Stimulated activated CD4-positive, alpha-beta T cell treated with anti-CD3 and anti-CD28 coated beads, Interleukin-4, amount 100 ng/mL, for 4 hours (primary cell): Measurements from ENCODE around the gene GRIFIN.
A peak's percentile ranks its signal among the peaks of the same experiment; 100 is the strongest.
"Not testable (repeated sequence)": the region's sequence is repeated elsewhere in the genome, so short reads cannot be mapped to it uniquely, and the experiment has no call there.

Experiments
- DNase-seq, 2 experiments: peaks; one replicate each; pipeline ENCODE4 v3.0.0-alpha.2; 2020

Gene GRIFIN

GRCh38 chr7:2477447-2478398, 1.5 kb upstream of the GRIFIN start:
- peak; percentile 27 to 49 for DNase-seq

DNA sequence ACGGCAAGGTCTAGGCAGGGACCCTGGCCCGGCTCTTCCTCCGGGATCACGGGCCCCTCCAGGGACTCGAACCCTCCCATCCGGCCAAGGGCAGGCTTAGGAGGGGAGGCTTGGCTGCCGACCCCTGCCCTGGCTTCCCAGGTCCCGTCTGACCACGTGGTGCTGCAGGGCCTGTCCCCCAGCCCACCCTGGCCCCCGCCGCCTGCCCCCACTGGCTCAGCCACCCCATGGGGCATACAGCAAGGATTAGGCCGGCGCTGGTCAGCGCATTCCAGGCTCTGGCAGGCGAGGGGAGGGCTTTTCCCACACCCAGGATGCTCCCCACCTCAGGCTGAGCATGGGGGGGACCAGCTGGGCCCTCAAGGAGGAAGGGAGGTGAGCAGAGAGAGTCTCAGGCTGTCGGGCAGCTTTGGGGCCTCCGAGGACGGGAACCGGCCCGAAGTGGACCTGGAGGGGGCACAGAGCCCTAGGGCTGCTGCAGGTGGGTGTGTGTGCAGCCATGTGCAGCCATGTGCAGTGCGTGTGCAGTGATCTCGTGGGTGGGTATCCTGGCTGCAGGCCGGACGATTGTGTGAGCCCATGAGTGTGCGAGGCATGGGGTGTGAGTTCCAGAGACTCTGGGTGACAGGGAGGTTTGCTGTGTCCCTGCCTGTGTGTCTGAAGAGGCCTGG, 713 bp upstream of the GRIFIN start:
- DNase-seq, result no peak

GRCh38 chr7:2475678-2476015, 551 bp downstream of the GRIFIN start:
- no peak for DNase-seq

- DNase-seq, result no peak
Measured at GRCh38 chr7:2474813-2475677, 1.2 kb downstream of the GRIFIN start.

GRCh38 chr7:2474224-2474623, 2.0 kb downstream of the GRIFIN start:
- DNase-seq, result no peak

DNA sequence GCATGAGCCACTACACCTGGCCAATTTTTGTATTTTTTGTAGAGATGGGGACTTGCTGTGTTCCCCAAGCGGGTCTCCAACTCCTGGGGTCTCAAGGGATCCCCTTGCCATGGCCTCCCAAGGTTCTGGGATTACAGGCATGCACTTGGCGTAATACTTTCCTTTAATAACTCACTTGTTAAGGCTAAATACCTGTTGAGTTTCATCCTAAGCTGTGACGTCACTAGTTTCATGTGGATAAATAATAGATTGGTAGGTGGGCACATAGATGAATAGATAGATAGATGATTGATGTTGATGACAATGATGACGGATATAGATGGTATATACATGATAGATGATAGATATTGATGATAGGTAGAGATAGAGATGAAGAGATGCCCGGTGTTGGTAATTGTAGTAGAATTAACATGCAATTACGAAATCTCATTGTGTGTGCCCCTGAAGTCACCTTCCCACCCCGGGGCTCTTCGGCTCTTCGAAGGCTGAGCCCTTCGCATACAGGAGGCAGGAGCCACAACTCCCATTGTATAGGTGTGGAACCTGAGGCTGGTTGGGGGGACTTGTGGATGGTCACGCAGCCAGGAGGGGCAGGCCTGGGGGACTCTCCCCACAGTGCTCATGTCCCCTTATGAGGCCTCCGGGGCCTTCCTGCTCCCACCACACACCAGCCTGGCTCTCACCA, 2.6 kb downstream of the GRIFIN start:
- no peak for DNase-seq

GRCh38 chr7:2472739-2473138, 3.5 kb downstream of the GRIFIN start:
- no peak for DNase-seq

DNA sequence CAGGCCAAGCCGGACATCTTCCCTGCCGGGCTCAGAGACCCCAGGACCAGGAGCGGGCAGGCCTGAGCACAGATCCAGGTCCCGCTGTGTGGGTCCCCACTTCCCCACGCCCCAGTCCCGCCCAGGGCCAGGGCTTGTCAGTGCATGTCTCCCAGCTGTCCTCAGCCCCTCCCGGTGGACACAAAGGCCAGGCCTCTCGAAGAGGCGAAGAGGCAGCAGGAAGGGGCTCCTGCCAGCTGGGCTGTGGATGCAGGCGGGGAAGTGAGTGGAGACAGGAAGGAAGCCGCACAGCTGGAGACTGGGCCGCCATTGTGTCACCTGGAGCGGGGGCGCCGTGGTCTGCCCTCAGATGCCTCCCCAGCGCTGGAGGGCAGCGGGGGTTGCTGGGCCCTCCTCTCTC, 4.8 kb downstream of the GRIFIN start:
- DNase-seq, result no peak

- DNase-seq, result no peak
Measured at GRCh38 chr7:2471022-2471329, 5.2 kb downstream of the GRIFIN start.

- no peak for DNase-seq
Measured at GRCh38 chr7:2470204-2471021, 5.8 kb downstream of the GRIFIN start.

GRCh38 chr7:2469460-2470203, 6.6 kb downstream of the GRIFIN start:
- not testable (repeated sequence) for DNase-seq

DNA sequence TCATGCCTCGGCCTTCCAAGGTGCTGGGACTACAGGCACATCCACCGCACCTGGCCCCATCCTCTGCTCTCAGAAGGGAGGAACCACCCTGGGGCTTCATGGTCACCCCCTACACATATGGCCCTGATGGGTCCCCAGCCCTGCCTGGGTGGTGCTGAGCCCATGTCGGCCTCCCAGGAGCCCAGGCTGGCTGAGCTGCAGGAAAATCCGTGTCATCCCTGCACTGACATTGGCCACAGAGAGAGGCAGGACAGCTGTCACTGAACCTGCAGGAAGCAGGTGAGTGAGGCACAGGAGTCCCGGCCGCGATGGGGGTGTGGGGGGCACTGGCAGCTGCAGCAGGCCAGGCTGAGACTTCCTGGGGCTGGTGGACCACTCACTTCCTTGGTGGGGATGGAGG, 8.0 kb downstream of the GRIFIN start:
- DNase-seq, result no peak

DNA sequence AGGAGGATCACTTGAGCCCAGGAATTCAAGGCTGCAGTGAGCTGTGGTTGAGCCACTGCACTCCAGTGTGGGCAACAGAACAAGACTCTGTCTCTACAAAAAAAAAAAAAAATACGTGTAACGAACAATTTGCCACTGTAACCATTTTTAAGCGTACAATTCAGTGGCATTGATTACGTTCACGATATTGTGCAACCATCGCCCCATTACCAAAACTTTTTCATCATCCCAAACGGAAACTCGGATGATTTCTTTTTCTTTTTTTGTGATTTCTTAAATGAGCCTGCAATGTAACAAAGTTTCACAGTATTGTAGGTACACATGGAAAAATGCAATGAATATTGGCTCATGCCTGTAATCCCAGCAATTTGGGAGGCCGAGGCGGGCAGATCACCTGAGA, 9.5 kb downstream of the GRIFIN start:
- DNase-seq, result no peak

DNA sequence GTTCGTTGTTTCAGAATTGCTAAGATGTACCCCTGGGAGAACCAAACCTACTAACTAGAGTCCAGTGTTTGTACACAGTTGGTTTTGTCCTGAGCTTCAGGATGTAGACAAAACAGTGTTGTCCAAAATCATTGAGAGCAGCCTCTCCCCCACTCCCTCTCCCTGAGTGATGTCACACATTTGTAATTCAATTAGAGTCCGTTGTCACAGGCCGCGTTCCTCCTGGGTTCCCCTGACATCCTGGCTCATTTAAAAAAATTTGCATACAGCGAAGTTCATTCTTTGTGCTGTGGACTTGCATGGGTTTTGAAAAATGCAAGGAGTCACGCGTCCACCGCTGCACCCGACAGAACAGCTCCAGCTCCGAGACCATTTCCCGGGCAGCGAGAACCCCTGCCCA, 10.3 kb downstream of the GRIFIN start:
- no peak for DNase-seq

DNA sequence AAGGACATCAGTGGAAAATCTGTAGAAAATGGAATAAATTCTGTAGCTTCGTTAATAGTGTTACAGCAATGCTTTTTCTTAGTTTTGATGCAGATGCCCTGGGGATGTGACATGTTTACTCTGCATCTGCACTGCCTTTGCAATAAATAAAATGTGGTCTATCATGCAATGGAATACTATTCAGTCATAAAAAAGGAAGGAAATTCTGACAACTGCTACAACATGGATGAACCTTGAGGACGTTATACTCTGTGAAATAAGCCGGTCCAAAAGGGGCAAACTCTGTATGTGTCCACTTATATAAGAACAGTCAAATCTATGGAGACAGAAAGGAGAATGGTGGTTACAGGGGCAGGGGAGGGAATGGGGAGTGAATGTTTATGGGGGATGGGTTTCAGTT, 13.5 kb downstream of the GRIFIN start:
- DNase-seq, result no peak

DNA sequence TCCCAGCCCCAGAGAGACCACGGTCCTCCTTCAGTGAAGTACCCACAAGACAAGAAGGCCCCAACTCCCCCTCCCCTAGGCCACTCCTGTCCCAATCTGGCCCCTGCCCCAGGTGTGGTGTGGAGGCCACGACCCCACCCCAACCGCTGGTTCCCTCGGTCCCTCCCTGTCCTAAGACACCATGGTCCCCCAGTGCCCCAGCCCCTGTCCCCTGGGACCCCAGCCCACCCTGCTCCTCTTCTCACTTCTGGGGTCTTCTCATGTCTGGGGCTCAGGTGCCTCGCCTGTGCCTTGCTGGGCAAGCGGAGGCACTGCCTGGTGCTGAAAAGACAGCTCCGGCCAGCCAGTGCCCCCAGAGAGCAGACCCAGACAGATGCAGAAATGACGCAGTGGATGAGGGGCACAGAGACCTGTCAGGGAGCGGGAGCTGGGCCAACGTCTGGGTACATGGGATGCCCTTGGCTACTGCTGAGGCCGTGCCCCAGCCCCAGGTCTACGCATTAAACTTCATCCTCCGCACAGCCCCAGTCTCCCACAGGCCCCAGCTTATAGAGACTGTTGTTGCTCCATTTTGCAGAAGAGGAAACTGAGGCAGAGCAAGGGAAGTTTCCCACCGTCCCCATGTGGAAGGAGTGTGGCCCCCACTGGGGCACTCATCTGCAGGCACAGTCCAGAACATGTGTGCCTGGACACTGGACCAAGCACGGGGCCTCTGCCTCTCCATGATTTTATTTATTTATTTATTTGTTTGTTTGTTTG, 14.8 kb downstream of the GRIFIN start:
- no peak for DNase-seq

- no peak for DNase-seq
Measured at GRCh38 chr7:2460641-2461040, 15.6 kb downstream of the GRIFIN start.

- no peak for DNase-seq
Measured at GRCh38 chr7:2460188-2460587, 16.0 kb downstream of the GRIFIN start.

DNA sequence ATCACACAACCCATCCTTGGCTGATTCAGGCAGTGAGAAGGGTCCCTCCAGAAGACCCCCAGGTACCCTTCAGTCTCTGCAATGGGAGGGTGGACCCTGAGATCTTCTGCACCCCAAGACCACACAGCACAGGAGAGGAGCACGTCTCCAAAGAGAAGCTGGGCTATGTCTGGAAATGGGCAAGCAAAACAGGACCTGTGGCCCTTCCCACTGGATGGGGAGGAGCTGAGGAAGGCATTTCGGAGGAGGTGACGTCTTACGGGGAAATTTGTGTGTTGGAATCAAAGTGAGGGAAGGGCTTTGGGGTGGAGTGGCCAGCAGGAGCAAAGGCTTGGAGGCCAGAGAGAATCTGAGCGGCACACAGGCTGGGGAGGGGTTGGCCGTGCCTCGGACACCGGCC, 16.5 kb downstream of the GRIFIN start:
- DNase-seq, result no peak

DNA sequence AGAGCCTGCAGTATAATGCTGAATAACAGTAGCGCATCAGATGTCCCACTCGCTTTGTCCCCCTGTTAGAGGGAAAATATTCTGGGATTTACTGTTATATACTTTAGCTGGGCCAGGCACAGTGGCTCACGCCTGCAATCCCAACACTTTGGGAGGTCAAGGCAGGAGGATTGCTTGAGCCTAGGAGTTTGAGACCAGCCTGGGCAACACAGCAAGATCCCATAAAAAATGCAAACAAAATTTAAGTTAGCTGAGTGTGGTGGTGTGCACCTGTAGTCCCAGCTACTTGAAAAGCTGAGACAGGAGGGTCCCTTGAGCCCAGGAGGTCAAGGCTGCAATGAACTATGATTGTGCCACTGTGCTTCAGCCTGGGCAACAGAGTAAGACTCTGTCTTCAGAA, 22.3 kb downstream of the GRIFIN start:
- DNase-seq, result not testable (repeated sequence)
